Measurements from ENCODE around the gene SPACDR. TPM values are rescaled to one million over a fixed set of nuclear protein-coding genes. Genes with fewer than 3 reads are reported as not detected.

SPACDR gene
- total and polyA plus RNA-seq, 9 of the 15 experiments (the other 6 are each of a cell fraction or from before 2014, with no cell fraction given), result 0.07 to 0.55 (median 0.14) TPM; not detected in 1

- TF ChIP-seq CREB1 (IDR thresholded peaks at IDR 0.05) (no peak), CREB1 (CRISPR knock-in tag; IDR thresholded peaks at IDR 0.05) (0 out of 2 replicates have a peak, but pooled peaks have one; percentile 45), SUPT5H (IDR thresholded peaks at IDR 0.05) (peak; percentile 90), E4F1 (CRISPR knock-in tag; IDR thresholded peaks at IDR 0.05; ENCODE audit: borderline replicate concordance) (no peak), KDM5B (IDR thresholded peaks at IDR 0.05; ENCODE audit: insufficient replicate concordance, low read depth, low read length) (peak; percentile 79), ZNF696 (CRISPR knock-in tag; conservative IDR thresholded peaks at IDR 0.05) (no peak), ZNF589 (CRISPR knock-in tag; IDR thresholded peaks at IDR 0.05; ENCODE audit: low read depth) (no peak), ZNF655 (CRISPR knock-in tag; IDR thresholded peaks at IDR 0.05) (no peak), PRPF4 (IDR thresholded peaks at IDR 0.05; ENCODE audit: insufficient read depth, low read depth, low read length, poor library complexity, severe bottlenecking) (no peak), ZNF277 (CRISPR knock-in tag; IDR thresholded peaks at IDR 0.05; ENCODE audit: borderline replicate concordance) (no peak), POLR3G (IDR thresholded peaks at IDR 0.05; ENCODE audit: extremely low read depth, insufficient read length, insufficient replicate concordance) (no peak), HNRNPK (IDR thresholded peaks at IDR 0.05; ENCODE audit: low read depth, low read length, poor library complexity, severe bottlenecking) (peak; percentile 45), MCM7 (IDR thresholded peaks at IDR 0.05) (no peak), ETV6 (IDR thresholded peaks at IDR 0.05; ENCODE audit: borderline replicate concordance in 1 of 2, low read depth in 2 of 2, low read length in 1 of 2) (peak; percentile 55 to 66; a peak in 2 of 4 replicates), ETV6 (CRISPR knock-in tag; IDR thresholded peaks at IDR 0.05; ENCODE audit: borderline replicate concordance) (no peak), BACH1 (tag; IDR thresholded peaks at IDR 0.05) (no peak), ERF (CRISPR knock-in tag; IDR thresholded peaks at IDR 0.05) (no peak), ZFP30 (CRISPR knock-in tag; IDR thresholded peaks at IDR 0.05; ENCODE audit: borderline replicate concordance) (no peak), ZC3H4 (CRISPR knock-in tag; IDR thresholded peaks at IDR 0.05; ENCODE audit: borderline replicate concordance) (no peak), ZNF174 (CRISPR knock-in tag; IDR thresholded peaks at IDR 0.05) (no peak), SREBF1 (IDR thresholded peaks at IDR 0.05; ENCODE audit: borderline replicate concordance, low read depth, low read length) (no peak), HDAC2 (IDR thresholded peaks at IDR 0.05) (peak; percentile 96), HCFC1 (IDR thresholded peaks at IDR 0.05; ENCODE audit: low read depth, low read length) (peak; percentile 36), HDGF (IDR thresholded peaks at IDR 0.05) (peak; percentile 99; the same call in 1 of the 2 replicates)
Measured at GRCh38 chr7:100478958-100479660, 15.0 kb upstream of the SPACDR start, which contains the start of gene TSC22D4 (continued).

All from K562 (cell line).